ENCODE results near the gene PICALM. TPM values are rescaled to one million over a fixed set of nuclear protein-coding genes. Genes with fewer than 3 reads are reported as not detected.

The PICALM gene
- total and polyA plus RNA-seq, 4 donors = 56.8 to 454 (median 152) TPM

GRCh38 chr11:86014221-86014620 lies 54.7 kb downstream of the PICALM start:
- H3K4me1 ChIP-seq (ENCODE audit: control insufficient read depth in 5 of 5, insufficient read depth in 5 of 5, low read length in 5 of 5) = peaks cover 0 to 3% (median 0%) of the 10 kb centered on the region in 5 donors
- H3K36me3 ChIP-seq (ENCODE audit: control insufficient read depth in 4 of 4, insufficient read depth in 4 of 4, low read length in 4 of 4) = peaks cover 9 to 13% (median 12%) of the 10 kb centered on the region in 4 donors
- H3K27me3 ChIP-seq (ENCODE audit: control insufficient read depth in 3 of 3, insufficient read depth in 3 of 3, low read length in 2 of 3) = no peaks in the 10 kb centered on the region
- no peaks in the 10 kb centered on the region for H3K9me3 ChIP-seq (ENCODE audit: control insufficient read depth in 4 of 4, insufficient read depth in 3 of 4, low read length in 3 of 4)
- ATAC-seq (ENCODE audit: insufficient read depth, low FRiP score) (no peak), DNase-seq (peak in 1 of 3 donors; percentile 11)
- no peak overlapping the region for H3K9ac ChIP-seq (ENCODE audit: insufficient read depth in 1 of 2, low read length in 2 of 2)
- WGBS, 2 donors = 65 to 83% methylated on average over 2 of the region's 2 CpGs
- no peak for TF ChIP-seq CTCF (IDR thresholded peaks at IDR 0.05; ENCODE audit: control extremely low read depth, extremely low read depth)
- H3K27ac ChIP-seq (ENCODE audit: low read depth in 1 of 2, low read length in 1 of 2) = no peak overlapping the region
- H3K4me3 ChIP-seq = no peak overlapping the region

- H3K36me3 ChIP-seq (ENCODE audit: control insufficient read depth in 4 of 4, insufficient read depth in 4 of 4, low read length in 4 of 4) = peaks cover 9 to 12% (median 11%) of the 10 kb centered on the region in 4 donors
- no peak for TF ChIP-seq CTCF (IDR thresholded peaks at IDR 0.05; ENCODE audit: control extremely low read depth, extremely low read depth)
- H3K27me3 ChIP-seq (ENCODE audit: control insufficient read depth in 3 of 3, insufficient read depth in 3 of 3, low read length in 2 of 3) = no peaks in the 10 kb centered on the region
- H3K27ac ChIP-seq (ENCODE audit: low read depth in 1 of 2, low read length in 1 of 2) = no peak overlapping the region
- no peaks in the 10 kb centered on the region for H3K9me3 ChIP-seq (ENCODE audit: control insufficient read depth in 4 of 4, insufficient read depth in 3 of 4, low read length in 3 of 4)
- ATAC-seq (ENCODE audit: insufficient read depth, low FRiP score) = no peak
- H3K4me1 ChIP-seq (ENCODE audit: control insufficient read depth in 5 of 5, insufficient read depth in 5 of 5, low read length in 5 of 5) = peaks cover 0 to 3% (median 0%) of the 10 kb centered on the region in 5 donors
- no peak overlapping the region for H3K4me3 ChIP-seq
- DNase-seq = no peak
- H3K9ac ChIP-seq (ENCODE audit: insufficient read depth in 1 of 2, low read length in 2 of 2) = no peak overlapping the region
Observed at GRCh38 chr11:86013713-86014112, 55.2 kb downstream of the PICALM start.

GRCh38 chr11:86011175-86011574 lies 57.7 kb downstream of the PICALM start:
- ATAC-seq (ENCODE audit: insufficient read depth, low FRiP score) (no peak), DNase-seq (no peak)
- Histone ChIP-seq H3K27ac (ENCODE audit: low read depth in 1 of 2, low read length in 1 of 2) (no peak overlapping the region), H3K4me1 (ENCODE audit: control insufficient read depth in 5 of 5, insufficient read depth in 5 of 5, low read length in 5 of 5) (peaks cover 0 to 3% (median 0%) of the 10 kb centered on the region in 5 donors), H3K9me3 (ENCODE audit: control insufficient read depth in 4 of 4, insufficient read depth in 3 of 4, low read length in 3 of 4) (no peaks in the 10 kb centered on the region), H3K27me3 (ENCODE audit: control insufficient read depth in 3 of 3, insufficient read depth in 3 of 3, low read length in 2 of 3) (no peaks in the 10 kb centered on the region), H3K4me3 (no peak overlapping the region), H3K9ac (ENCODE audit: insufficient read depth in 1 of 2, low read length in 2 of 2) (no peak overlapping the region), H3K36me3 (ENCODE audit: control insufficient read depth in 4 of 4, insufficient read depth in 4 of 4, low read length in 4 of 4) (peaks cover 11 to 19% (median 17%) of the 10 kb centered on the region in 4 donors)
- WGBS, 2 donors = 63 to 93% methylated on average over 1 of the region's 1 CpG
- TF ChIP-seq CTCF (IDR thresholded peaks at IDR 0.05; ENCODE audit: control extremely low read depth, extremely low read depth) = no peak

- Histone ChIP-seq H3K36me3 (ENCODE audit: control insufficient read depth in 4 of 4, insufficient read depth in 4 of 4, low read length in 4 of 4) (peaks cover 18 to 42% (median 28%) of the 10 kb centered on the region in 4 donors), H3K4me3 (no peak overlapping the region), H3K27ac (ENCODE audit: low read depth in 1 of 2, low read length in 1 of 2) (no peak overlapping the region), H3K9me3 (ENCODE audit: control insufficient read depth in 4 of 4, insufficient read depth in 3 of 4, low read length in 3 of 4) (no peaks in the 10 kb centered on the region), H3K27me3 (ENCODE audit: control insufficient read depth in 3 of 3, insufficient read depth in 3 of 3, low read length in 2 of 3) (no peaks in the 10 kb centered on the region), H3K9ac (ENCODE audit: insufficient read depth in 1 of 2, low read length in 2 of 2) (no peak overlapping the region), H3K4me1 (ENCODE audit: control insufficient read depth in 5 of 5, insufficient read depth in 5 of 5, low read length in 5 of 5) (peaks cover 0 to 3% (median 0%) of the 10 kb centered on the region in 5 donors)
- WGBS, 2 donors = 58 to 75% methylated on average over 2 of the region's 2 CpGs
- no peak for TF ChIP-seq CTCF (IDR thresholded peaks at IDR 0.05; ENCODE audit: control extremely low read depth, extremely low read depth)
- ATAC-seq (ENCODE audit: insufficient read depth, low FRiP score) = no peak
- DNase-seq = no peak
Observed at GRCh38 chr11:86003654-86004053, 65.2 kb downstream of the PICALM start.

Data from lung (tissue), 12 donors.